Femur (tissue), 1 donor: ENCODE data around the gene NDUFS8.
"Not testable (repeated sequence)": the region's sequence is repeated elsewhere in the genome, so short reads cannot be mapped to it uniquely, and the experiment has no call there.

Experiments used
- DNase-seq: peaks from one replicate; pipeline ENCODE4 v3.0.0-alpha.2; 2017

The NDUFS8 gene

GRCh38 chr11:68030318-68031143 lies at the start of gene NDUFS8:
Gene NDUFS8 (plus strand): TSS chr11:68030681. CDS start chr11:68032152, 1,471 bp downstream.
- DNase-seq: peak; percentile 99

GRCh38 chr11:67981226-67981625 lies 49.3 kb upstream of the NDUFS8 start:
- not testable (repeated sequence) for DNase-seq

GRCh38 chr11:67982255-67982857 lies 48.1 kb upstream of the NDUFS8 start:
- not testable (repeated sequence) for DNase-seq

GRCh38 chr11:67983951-67984350 lies 46.5 kb upstream of the NDUFS8 start:
- no peak for DNase-seq

GRCh38 chr11:67985302-67985701 lies 45.2 kb upstream of the NDUFS8 start:
- DNase-seq: not testable (repeated sequence)

GRCh38 chr11:67990546-67991346 lies 39.7 kb upstream of the NDUFS8 start:
- peak; percentile 26 for DNase-seq

- not testable (repeated sequence) for DNase-seq
These were observed 38.9 kb upstream of the NDUFS8 start for GRCh38 chr11:67991347-67992121.

- DNase-seq: peak; percentile 22
These were observed 36.7 kb upstream of the NDUFS8 start for GRCh38 chr11:67993821-67994220.

GRCh38 chr11:67994387-67994786 lies 36.1 kb upstream of the NDUFS8 start:
- not testable (repeated sequence) for DNase-seq

GRCh38 chr11:67995129-67995528 lies 35.4 kb upstream of the NDUFS8 start:
- DNase-seq: not testable (repeated sequence)

GRCh38 chr11:67995579-67995978 lies 34.9 kb upstream of the NDUFS8 start:
- DNase-seq: not testable (repeated sequence)

- DNase-seq: no peak
These were observed 34.4 kb upstream of the NDUFS8 start for GRCh38 chr11:67996051-67996450.

GRCh38 chr11:67996622-67997474 lies 33.6 kb upstream of the NDUFS8 start:
- DNase-seq: peak; percentile 84

- DNase-seq: no peak
These were observed 33.0 kb upstream of the NDUFS8 start for GRCh38 chr11:67997475-67997921.

- DNase-seq: no peak
These were observed 32.1 kb upstream of the NDUFS8 start for GRCh38 chr11:67998150-67999045.

- no peak for DNase-seq
These were observed 31.3 kb upstream of the NDUFS8 start for GRCh38 chr11:67999201-67999629.

GRCh38 chr11:67999704-68000103 lies 30.8 kb upstream of the NDUFS8 start:
- no peak for DNase-seq

GRCh38 chr11:68002575-68002937 lies 27.9 kb upstream of the NDUFS8 start:
- DNase-seq: no peak

GRCh38 chr11:68002938-68003845 lies 27.3 kb upstream of the NDUFS8 start:
- no peak for DNase-seq
